MM.1S (cell line): ENCODE data around the gene HOATZ.

Experiments used
- DNase-seq: peaks from one replicate; pipeline ENCODE4 v3.0.0-alpha.2; 2015
- H2AFZ ChIP-seq: fragments of 300-600 bp; sonication (generic); 2 replicates; pipeline ENCODE4 v1.6.0; 2016; ENCODE audit warnings: antibody characterized with exemption, low read length
- H3F3A ChIP-seq: fragments of 300-600 bp; sonication (generic); 2 replicates; pipeline ENCODE4 v1.6.1; 2016; ENCODE audit warnings: mild to moderate bottlenecking, antibody characterized with exemption, low read length, moderate library complexity, mixed read lengths; ENCODE audit not compliant: insufficient read depth
- H3K27ac ChIP-seq: fragments of 300-600 bp; sonication (generic); 2 replicates; pipeline ENCODE4 v1.5.1; 2016; ENCODE audit warnings: mild to moderate bottlenecking, low read length
- H3K27me3 ChIP-seq: fragments of 300-600 bp; sonication (generic); replicated peaks from 2 replicates; pipeline ENCODE4 v1.6.0; 2016; ENCODE audit warnings: low read length; ENCODE audit not compliant: insufficient read depth
- H3K36me3 ChIP-seq: fragments of 300-600 bp; sonication (generic); replicated peaks from 2 replicates; pipeline ENCODE4 v1.6.1; 2016; ENCODE audit warnings: mild to moderate bottlenecking, low read length, mixed read lengths; ENCODE audit not compliant: insufficient read depth
- H3K4me1 ChIP-seq: fragments of 300-600 bp; sonication (generic); 2 replicates; pipeline ENCODE4 v1.6.1; 2016; ENCODE audit warnings: low read length, mixed read lengths
- H3K4me2 ChIP-seq: fragments of 300-600 bp; sonication (generic); 2 replicates; pipeline ENCODE4 v1.6.0; 2016; ENCODE audit warnings: low read depth, low read length
- H3K4me3 ChIP-seq: fragments of 300-600 bp; sonication (generic); 2 replicates; pipeline ENCODE4 v1.5.1; 2016; ENCODE audit warnings: low read length, mixed read lengths
- H3K79me2 ChIP-seq: fragments of 300-600 bp; sonication (generic); 2 replicates; pipeline ENCODE4 v1.6.1; 2016; ENCODE audit warnings: mixed run types, low read length, mixed read lengths
- H3K9ac ChIP-seq: fragments of 300-600 bp; sonication (generic); 2 replicates; pipeline ENCODE4 v1.6.1; 2016; ENCODE audit warnings: low read length, mixed read lengths
- H3K9me2 ChIP-seq: fragments of 300-600 bp; sonication (generic); replicated peaks from 2 replicates; pipeline ENCODE4 v1.6.1; 2016; ENCODE audit warnings: mild to moderate bottlenecking, low read length, mixed read lengths; ENCODE audit not compliant: insufficient read depth
- H3K9me3 ChIP-seq: fragments of 300-600 bp; sonication (generic); replicated peaks from 2 replicates; pipeline ENCODE4 v1.6.1; 2016; ENCODE audit warnings: mild to moderate bottlenecking, low read length, mixed read lengths; ENCODE audit not compliant: insufficient read depth
- H4K20me1 ChIP-seq: fragments of 300-600 bp; sonication (generic); 2 replicates; pipeline ENCODE4 v1.6.1; 2016; ENCODE audit warnings: mild to moderate bottlenecking, low read length, moderate library complexity, mixed read lengths; ENCODE audit not compliant: insufficient read depth
- EZH2 ChIP-seq: fragments of 300-600 bp; sonication (generic); optimal IDR thresholded peaks from 2 replicates; pipeline ENCODE3; 2017; ENCODE audit warnings: low read depth, mild to moderate bottlenecking, antibody characterized with exemption, low read length, mixed read lengths
- EZH2phosphoT487 ChIP-seq: fragments of 300-600 bp; sonication (generic); IDR thresholded peaks from 2 replicates; pipeline ENCODE4 v1.6.1; 2018; ENCODE audit warnings: antibody characterized with exemption, low read length
- TF ChIP-seq, protein P1 (sequence below): fragments of 300-600 bp; sonication (generic); IDR thresholded peaks from 2 replicates; pipeline ENCODE4 v1.5.1; 2016; ENCODE audit warnings: antibody characterized with exemption, low read length, mixed read lengths

Gene HOATZ

DNA sequence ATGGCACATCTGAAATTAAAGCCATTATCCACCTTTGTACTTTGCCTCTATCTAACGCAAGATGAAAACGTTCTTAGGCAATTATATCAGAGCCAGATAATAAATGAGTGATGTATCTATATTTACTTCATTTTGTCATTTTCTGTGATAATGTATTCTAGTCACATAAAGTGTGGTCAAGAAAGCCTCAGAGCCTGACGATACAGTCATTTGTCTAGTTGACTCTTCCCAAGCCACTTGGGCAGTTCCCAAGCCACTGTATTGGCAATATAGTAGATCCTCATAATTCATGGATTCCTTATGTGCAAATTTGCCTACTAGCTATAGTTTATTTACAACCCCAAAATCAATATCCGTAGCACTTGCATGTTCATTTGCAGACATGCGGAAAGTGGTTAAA is 7.8 kb downstream of the HOATZ start:
- peaks cover 14% of the 10 kb centered on the region for H3K4me1 ChIP-seq
- no peaks in the 10 kb centered on the region for H3K9me3 ChIP-seq
- H3K36me3 ChIP-seq = no peaks in the 10 kb centered on the region
- no peak for TF ChIP-seq EZH2phosphoT487
- H3K4me2 ChIP-seq = no peak overlapping the region
- H3K9me2 ChIP-seq = no peaks in the 10 kb centered on the region
- no peak for DNase-seq
- H3K9ac ChIP-seq = no peak overlapping the region
- no peaks in the 10 kb centered on the region for H3K79me2 ChIP-seq
- no peaks in the 10 kb centered on the region for H3K27me3 ChIP-seq
- H3K27ac ChIP-seq = no peak overlapping the region
- H2AFZ ChIP-seq = no peak overlapping the region
- no peak overlapping the region for H3K4me3 ChIP-seq
- H4K20me1 ChIP-seq = no peaks in the 10 kb centered on the region
- no peaks in the 10 kb centered on the region for H3F3A ChIP-seq

DNA sequence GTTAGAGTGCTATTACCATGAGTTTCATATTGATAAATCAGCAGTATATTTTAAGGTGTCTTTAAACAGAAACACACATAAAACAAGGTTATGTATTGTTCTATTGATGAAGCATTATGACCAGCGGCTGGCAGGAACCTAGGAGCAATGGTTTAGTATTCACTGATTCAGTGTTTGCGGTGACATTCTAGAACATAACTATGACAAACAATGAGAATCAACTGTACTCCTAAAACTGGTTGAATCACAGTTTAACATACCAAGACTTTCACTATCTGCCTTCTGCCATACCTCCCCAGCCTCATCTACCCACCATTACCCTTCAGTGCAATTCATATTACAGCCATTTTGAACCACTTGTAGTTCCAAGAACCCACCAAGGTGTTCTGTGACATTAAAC is 8.8 kb downstream of the HOATZ start:
- Histone ChIP-seq H3K36me3 (no peaks in the 10 kb centered on the region), H3K4me2 (no peak overlapping the region), H3K4me1 (peaks cover 14% of the 10 kb centered on the region), H4K20me1 (no peaks in the 10 kb centered on the region), H2AFZ (no peak overlapping the region), H3K9me2 (no peaks in the 10 kb centered on the region), H3K27ac (no peak overlapping the region), H3K79me2 (no peaks in the 10 kb centered on the region), H3K9ac (no peak overlapping the region), H3K27me3 (no peaks in the 10 kb centered on the region), H3K4me3 (no peak overlapping the region), H3F3A (no peaks in the 10 kb centered on the region), H3K9me3 (no peaks in the 10 kb centered on the region)
- TF ChIP-seq, protein P1, sequence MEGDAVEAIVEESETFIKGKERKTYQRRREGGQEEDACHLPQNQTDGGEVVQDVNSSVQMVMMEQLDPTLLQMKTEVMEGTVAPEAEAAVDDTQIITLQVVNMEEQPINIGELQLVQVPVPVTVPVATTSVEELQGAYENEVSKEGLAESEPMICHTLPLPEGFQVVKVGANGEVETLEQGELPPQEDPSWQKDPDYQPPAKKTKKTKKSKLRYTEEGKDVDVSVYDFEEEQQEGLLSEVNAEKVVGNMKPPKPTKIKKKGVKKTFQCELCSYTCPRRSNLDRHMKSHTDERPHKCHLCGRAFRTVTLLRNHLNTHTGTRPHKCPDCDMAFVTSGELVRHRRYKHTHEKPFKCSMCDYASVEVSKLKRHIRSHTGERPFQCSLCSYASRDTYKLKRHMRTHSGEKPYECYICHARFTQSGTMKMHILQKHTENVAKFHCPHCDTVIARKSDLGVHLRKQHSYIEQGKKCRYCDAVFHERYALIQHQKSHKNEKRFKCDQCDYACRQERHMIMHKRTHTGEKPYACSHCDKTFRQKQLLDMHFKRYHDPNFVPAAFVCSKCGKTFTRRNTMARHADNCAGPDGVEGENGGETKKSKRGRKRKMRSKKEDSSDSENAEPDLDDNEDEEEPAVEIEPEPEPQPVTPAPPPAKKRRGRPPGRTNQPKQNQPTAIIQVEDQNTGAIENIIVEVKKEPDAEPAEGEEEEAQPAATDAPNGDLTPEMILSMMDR = no peak
- no peak for TF ChIP-seq EZH2
- no peak for TF ChIP-seq EZH2phosphoT487
- no peak for DNase-seq

DNA sequence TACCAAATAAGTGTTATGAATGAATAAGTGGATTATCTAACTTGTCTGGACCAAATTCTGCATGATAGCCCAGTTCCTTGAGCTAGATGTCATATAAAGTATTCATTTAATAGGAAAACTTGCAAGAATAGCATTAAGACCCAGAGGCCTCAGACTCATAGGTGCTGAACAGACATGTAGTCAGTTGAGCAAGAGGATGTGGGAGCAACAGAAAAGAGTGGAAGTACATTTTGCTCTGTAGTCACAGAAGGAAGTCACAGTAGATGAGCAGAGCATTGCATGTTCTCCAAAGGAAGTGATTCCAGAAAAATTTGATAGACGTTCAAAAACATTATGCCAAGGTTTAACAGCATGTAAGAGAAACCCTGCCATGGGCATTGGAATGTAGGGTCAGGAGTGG is 9.5 kb downstream of the HOATZ start:
- Histone ChIP-seq H3K9ac (no peak overlapping the region), H3F3A (no peaks in the 10 kb centered on the region), H3K27ac (no peak overlapping the region), H3K9me3 (no peaks in the 10 kb centered on the region), H2AFZ (no peak overlapping the region), H3K79me2 (no peaks in the 10 kb centered on the region), H3K36me3 (no peaks in the 10 kb centered on the region), H3K4me3 (no peak overlapping the region), H3K4me2 (no peak overlapping the region), H3K4me1 (peaks cover 14% of the 10 kb centered on the region), H3K9me2 (no peaks in the 10 kb centered on the region), H3K27me3 (no peaks in the 10 kb centered on the region), H4K20me1 (no peaks in the 10 kb centered on the region)
- no peak for TF ChIP-seq EZH2
- no peak for TF ChIP-seq EZH2phosphoT487
- TF ChIP-seq, protein P1 = no peak
- no peak for DNase-seq

DNA sequence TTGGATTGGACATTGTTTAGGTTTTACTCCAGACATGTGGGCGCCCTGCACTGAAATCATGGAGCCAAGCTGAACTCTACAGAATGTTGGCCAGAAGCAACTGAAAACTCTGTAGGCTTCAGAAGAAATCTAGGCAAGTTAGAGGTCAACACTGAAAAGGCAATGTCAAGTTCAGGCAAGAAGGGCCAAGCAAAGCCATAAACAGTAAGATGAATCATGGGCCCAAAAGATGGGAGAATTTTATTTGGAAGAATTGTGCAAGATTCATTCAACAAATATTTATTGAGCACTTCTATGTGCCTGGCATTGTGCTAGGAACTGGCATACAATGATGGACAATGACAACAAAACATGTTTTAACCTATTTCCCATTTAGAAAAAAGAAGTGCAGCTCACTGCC is 10.9 kb downstream of the HOATZ start:
- H4K20me1 ChIP-seq = no peaks in the 10 kb centered on the region
- H3K4me2 ChIP-seq = no peak overlapping the region
- TF ChIP-seq EZH2phosphoT487 = no peak
- TF ChIP-seq, protein P1 = no peak
- H3F3A ChIP-seq = no peaks in the 10 kb centered on the region
- no peaks in the 10 kb centered on the region for H3K27me3 ChIP-seq
- H3K9me3 ChIP-seq = no peaks in the 10 kb centered on the region
- no peak overlapping the region for H2AFZ ChIP-seq
- no peaks in the 10 kb centered on the region for H3K79me2 ChIP-seq
- DNase-seq = no peak
- H3K9me2 ChIP-seq = no peaks in the 10 kb centered on the region
- H3K36me3 ChIP-seq = no peaks in the 10 kb centered on the region
- H3K9ac ChIP-seq = no peak overlapping the region
- no peak overlapping the region for H3K4me3 ChIP-seq
- H3K4me1 ChIP-seq = peaks cover 14% of the 10 kb centered on the region
- no peak overlapping the region for H3K27ac ChIP-seq
